GM19452 (cell line): ENCODE results near the gene IVD.

Experiments
- ATAC-seq: cut with Tn5 transposase; IDR thresholded peaks from one replicate; pipeline ENCODE4 v1.9.1; 2021; ENCODE audit not compliant: unreplicated experiment

The IVD gene

DNA sequence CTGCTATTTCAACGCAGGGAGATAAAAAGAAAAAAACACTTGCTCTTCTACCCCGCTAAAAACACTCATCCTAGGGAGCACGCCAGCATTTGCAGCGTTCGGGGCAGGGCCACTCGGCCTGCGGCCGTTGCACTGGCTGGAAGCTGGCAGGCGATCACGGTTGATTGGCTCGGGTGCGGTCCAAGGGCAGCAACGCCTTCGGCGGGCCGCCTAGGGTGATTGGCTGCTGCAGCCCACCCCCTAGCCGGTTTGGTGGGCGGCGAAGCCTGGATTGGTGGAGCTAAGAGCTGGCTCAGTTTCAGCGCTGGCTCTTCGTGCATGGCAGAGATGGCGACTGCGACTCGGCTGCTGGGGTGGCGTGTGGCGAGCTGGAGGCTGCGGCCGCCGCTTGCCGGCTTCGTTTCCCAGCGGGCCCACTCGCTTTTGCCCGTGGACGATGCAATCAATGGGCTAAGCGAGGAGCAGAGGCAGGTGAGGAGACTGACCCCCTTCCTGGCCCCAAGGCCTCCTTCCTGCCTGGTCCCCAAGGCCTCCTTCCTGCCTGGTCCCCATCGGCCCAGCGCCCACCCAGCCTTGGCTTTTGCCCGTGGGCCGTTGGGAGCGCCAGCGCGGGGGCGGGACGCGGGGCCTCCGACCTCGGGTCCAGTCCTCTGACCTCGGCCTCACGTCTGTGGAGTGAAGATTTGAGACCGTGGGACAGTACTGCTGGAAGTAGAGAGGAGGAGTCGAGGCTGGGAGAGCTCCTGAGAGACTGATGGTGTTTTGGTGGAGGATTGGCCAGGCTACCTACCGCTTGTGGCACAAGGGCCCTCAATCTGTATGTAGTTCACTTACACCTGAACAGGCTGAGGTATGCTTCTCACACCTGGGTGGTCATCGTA, at the start of gene IVD:
TSS of gene IVD (plus strand) at position 295 of the 881 bp plus-strand sequence. CDS start at position 328, 33 bp downstream.
- peak; percentile 80 for ATAC-seq

GRCh38 chr15:40355976-40356585, 49.5 kb upstream of the IVD start:
- no peak for ATAC-seq

- no peak for ATAC-seq
Observed at GRCh38 chr15:40357246-40357645, 48.3 kb upstream of the IVD start.

- ATAC-seq: peak; percentile 78
Observed at GRCh38 chr15:40357723-40358470, 47.7 kb upstream of the IVD start, which contains the start of gene DISP2. TSS of gene DISP2 (plus strand) at chr15:40358219. CDS start at chr15:40358322, 103 bp downstream.

GRCh38 chr15:40358471-40359353, 46.9 kb upstream of the IVD start:
- ATAC-seq: peak; percentile 15

DNA sequence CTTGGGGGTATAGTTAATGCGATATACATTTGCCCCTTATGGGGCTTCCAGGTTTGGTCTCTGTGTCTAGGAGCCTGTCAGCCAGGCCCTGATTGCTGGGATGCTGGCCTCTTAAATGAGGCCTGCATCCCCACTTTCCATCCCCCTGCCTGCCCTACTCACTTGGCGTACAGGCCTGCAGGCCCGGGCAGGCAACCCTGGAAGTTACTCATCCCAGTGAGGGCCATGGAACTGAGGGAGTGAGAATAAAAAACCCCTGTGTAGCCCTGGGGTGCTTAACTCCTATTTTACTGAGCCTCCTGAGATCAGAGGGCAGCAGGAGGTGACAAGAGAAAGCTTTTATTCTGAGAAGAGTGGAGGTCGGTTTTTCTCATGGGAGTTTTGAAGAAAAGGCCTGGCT, 45.6 kb upstream of the IVD start:
- ATAC-seq: no peak

- ATAC-seq: no peak
Observed at GRCh38 chr15:40361640-40362039, 44.0 kb upstream of the IVD start.

DNA sequence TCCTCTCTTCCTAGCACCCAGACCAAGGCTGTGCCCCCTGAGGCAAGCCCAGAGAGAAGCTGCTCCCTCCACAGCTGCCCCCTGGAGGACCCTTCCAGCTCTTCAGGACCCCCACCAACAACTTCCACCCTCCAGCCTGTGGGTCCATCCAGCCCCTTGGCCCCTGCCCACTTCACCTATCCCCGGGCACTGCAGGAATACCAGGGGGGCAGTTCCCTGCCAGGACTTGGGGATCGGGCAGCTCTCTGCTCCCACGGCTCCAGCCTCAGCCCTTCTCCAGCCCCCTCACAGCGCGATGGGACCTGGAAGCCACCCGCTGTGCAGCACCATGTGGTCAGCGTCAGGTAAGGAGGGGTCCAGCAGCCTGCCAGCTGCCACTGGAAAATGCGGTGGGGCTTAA, 42.0 kb upstream of the IVD start:
- ATAC-seq: no peak

DNA sequence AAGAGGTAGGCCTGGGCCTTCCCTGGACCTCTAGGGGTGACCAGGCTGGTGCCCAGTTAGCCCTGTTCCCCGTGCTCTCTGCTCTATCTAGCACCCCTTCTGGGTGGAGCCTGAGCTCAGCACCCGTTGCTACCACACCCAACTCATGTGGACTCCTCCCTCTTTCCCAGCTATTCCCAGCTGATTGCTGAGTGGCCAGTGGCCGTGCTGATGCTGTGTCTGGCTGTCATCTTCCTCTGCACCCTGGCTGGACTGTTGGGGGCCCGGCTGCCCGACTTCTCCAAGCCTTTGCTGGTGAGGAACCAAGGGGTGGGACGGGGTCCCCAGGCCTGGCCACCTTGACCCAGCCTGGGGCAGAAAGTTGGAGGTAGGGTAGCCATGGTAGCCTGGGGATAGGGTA, 41.3 kb upstream of the IVD start:
- no peak for ATAC-seq

DNA sequence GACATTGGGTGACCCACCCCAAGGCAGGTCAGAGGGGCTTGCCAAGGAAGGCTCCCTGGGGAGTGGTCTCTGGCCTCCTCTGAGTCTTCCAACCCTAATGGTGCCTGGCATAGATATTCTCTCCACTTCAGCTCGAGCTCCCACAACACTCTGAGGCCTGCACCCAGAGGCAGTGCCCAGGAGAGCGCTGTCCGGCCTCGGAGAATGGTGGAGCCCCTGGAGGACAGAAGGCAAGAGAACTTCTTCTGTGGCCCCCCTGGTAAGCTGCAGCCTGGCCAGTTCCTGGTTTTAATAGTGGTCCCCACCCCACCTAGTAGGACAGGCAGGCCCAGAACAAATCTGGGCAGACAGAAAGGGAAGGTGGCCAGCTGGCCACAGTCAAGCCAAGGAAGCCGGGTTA, 40.6 kb upstream of the IVD start:
- no peak for ATAC-seq

DNA sequence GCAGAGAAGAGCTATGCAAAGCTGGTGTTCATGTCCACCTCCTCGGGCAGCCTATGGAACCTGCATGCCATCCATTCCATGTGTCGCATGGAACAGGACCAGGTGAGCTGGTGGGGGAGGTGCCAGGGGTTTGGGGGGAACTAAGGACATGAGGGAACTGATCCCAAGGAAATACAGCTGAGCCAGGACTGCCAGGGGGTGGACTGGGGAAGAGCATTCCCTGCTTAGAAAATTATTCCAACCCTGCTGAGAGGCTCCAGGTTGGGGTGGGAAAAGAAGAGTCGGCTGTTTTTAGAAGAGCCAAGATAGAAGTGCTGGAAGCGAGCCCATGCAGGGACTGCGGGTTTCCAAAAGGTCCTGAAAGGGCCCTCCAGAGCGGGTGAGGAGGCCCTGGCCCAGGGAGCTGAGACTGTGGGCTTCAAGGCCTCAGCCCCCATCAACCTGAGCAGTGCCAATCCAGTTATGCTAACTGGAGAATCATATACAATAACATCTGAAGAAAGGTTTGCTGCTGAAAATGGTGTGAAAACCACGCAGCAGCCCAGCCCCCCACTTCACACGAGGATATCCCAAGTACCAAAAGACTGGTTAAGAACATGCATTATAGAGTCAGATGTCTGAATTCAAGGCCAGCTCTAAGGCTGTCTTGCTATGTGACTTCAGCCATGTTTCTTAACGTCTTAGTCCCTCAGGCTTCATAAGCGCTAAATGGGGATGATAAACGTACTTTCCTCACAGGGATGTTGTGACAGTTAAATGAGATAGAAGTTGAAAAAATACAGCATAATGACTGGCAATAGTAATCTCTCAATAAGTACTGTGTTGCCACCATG, 39.8 kb upstream of the IVD start:
- ATAC-seq: no peak

DNA sequence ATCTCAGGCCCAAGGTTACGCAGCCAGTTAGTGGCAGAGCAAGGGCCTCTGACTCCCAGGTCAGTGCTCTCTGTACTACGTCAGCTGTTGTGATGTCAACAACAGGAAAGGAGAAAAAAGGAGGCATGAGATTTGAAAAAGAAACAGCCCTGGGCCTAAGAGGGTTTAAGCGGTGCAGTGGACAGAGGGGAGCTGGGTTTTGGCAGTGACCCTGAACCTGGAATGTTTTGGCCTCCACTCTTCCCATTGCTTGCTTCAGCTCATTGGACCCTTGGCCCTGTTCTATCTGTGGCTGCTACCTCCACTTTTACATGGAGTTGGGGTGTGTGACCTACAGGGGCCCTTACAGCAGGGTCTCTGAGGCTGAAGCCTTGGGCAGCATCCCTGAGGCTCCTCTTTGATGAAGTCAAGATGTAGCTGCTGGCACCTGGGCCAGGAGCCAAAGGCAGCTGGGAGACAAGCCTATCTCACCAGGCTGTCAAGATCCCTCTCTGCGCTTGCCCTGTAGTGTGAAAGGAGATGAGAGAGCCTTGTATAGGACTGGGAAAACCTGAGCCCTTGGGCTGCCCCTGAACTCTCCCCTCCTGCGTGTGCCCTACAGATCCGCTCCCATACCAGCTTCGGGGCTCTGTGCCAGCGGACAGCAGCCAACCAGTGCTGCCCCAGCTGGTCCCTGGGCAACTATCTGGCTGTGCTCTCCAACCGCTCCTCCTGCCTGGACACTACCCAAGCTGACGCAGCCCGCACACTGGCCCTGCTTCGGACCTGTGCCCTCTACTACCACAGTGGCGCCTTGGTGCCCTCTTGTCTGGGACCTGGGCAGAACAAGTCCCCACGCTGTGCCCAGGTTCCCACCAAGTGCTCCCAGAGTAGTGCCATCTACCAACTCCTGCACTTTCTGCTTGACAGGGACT, 38.9 kb upstream of the IVD start:
- no peak for ATAC-seq

DNA sequence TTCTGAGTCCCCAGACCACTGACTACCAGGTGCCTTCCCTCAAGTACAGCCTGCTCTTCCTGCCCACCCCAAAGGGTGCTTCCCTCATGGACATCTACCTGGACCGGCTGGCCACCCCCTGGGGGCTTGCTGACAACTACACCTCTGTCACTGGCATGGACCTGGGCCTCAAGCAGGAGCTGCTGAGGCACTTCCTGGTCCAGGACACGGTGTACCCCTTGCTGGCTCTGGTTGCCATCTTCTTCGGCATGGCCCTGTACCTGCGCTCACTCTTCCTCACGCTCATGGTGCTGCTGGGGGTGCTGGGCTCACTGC, 38.3 kb upstream of the IVD start:
- no peak for ATAC-seq

DNA sequence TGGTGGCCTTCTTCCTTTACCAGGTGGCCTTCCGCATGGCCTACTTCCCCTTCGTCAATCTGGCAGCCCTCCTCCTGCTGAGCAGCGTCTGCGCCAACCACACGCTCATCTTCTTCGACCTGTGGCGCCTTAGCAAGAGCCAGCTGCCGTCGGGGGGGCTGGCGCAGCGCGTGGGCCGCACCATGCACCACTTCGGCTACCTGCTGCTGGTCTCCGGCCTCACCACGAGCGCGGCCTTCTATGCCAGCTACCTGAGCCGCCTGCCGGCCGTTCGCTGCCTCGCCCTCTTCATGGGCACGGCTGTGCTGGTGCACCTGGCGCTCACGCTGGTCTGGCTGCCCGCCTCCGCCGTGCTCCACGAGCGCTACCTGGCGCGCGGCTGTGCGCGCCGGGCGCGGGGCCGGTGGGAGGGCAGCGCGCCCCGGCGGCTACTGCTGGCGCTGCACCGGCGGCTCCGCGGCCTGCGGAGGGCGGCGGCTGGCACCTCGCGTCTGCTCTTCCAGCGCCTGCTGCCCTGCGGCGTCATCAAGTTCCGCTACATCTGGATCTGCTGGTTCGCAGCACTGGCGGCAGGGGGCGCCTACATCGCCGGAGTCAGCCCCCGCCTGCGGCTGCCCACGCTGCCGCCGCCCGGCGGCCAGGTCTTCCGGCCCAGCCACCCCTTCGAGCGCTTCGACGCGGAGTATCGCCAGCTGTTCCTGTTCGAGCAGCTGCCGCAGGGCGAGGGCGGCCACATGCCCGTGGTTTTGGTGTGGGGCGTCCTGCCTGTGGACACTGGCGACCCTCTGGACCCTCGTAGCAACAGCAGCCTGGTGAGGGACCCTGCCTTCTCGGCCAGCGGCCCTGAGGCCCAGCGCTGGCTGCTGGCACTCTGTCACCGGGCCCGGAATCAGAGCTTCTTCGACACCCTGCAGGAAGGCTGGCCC, 37.6 kb upstream of the IVD start:
- ATAC-seq: peak; percentile 83

DNA sequence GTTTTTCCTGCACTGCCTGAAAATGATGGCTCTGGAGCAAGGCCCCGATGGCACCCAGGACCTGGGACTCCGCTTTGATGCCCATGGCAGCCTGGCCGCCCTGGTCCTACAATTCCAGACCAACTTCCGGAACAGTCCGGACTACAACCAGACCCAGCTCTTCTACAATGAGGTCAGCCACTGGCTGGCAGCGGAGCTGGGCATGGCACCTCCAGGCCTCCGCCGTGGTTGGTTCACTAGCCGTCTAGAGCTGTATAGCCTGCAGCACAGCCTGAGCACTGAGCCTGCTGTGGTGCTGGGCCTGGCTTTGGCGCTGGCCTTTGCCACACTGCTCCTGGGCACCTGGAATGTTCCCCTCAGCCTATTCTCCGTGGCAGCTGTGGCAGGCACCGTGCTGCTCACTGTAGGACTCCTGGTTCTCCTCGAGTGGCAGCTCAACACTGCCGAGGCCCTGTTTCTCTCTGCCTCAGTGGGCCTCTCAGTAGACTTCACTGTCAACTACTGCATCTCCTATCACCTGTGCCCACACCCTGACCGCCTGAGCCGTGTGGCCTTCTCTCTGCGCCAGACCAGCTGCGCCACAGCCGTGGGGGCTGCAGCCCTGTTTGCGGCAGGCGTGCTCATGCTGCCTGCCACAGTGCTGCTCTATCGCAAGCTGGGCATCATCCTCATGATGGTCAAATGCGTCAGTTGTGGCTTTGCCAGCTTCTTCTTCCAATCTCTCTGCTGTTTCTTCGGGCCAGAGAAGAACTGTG, 36.7 kb upstream of the IVD start:
- ATAC-seq: no peak

- ATAC-seq: no peak
Observed at GRCh38 chr15:40369474-40369869, 36.1 kb upstream of the IVD start.

DNA sequence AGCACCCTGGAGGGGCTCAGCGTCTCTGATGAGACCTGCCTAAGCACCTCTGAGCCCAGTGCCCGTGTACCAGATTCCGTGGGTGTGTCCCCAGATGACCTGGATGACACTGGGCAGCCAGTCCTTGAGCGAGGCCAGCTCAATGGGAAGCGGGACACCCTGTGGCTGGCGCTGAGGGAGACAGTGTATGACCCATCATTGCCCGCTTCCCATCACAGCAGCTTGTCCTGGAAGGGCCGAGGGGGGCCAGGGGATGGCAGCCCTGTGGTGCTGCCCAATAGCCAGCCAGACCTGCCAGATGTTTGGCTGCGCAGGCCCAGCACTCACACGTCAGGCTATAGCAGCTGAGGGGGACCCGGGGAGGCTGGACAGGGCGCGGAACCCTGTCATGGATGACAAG, 35.6 kb upstream of the IVD start:
- no peak for ATAC-seq
